ENCODE data around the gene TMEM201.

GRCh38 chr1:9551984-9552383, 36.7 kb upstream of the TMEM201 start:
- no peak for TF ChIP-seq CTCF (tag by site-specific recombination; IDR thresholded peaks at IDR 0.05)
- no peak for TF ChIP-seq PBX3 (CRISPR knock-in tag; IDR thresholded peaks at IDR 0.05)
- no peak for TF ChIP-seq KLF16 (tag by site-specific recombination; IDR thresholded peaks at IDR 0.05)
- TF ChIP-seq TSHZ1 (tag by site-specific recombination; IDR thresholded peaks at IDR 0.05; ENCODE audit: borderline replicate concordance), result no peak
- no peak for TF ChIP-seq ZFP3 (tag by site-specific recombination; IDR thresholded peaks at IDR 0.05; ENCODE audit: low read depth)
